ENCODE measurements around the gene SLC4A8. TPM values are rescaled to one million over a fixed set of nuclear protein-coding genes. Genes with fewer than 3 reads are reported as not detected.
A peak's percentile ranks its signal among the peaks of the same experiment; 100 is the strongest.

Gene SLC4A8
- total RNA-seq, 2 donors from 2014 or later: 0.50 to 10.5 TPM

DNA sequence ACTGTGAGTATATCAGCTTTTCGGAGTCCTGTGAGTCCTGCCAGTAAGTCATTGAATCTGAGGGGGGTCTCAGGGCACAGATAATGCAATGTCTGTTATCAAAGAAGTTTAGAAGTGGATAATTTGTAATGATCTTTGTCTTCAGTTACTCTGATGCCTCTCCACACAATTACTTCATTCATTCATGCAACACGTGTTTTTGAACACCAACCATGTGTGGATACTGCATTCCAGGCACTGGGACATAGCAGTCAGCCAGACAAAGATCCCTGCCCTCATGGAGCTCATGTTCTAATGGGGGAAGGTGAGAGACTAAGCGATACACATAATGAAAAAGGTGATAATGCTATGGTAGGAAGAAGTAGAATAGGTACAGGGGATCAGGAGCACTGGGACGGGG, 105.6 kb downstream of the SLC4A8 start:
- Histone ChIP-seq H3K27me3 (replicated peaks; ENCODE audit: insufficient read depth) (peaks cover 6% of the 10 kb centered on the region), H3K4me3 (no peak overlapping the region)
- WGBS: 97% methylated on average over 4 of the region's 4 CpGs

DNA sequence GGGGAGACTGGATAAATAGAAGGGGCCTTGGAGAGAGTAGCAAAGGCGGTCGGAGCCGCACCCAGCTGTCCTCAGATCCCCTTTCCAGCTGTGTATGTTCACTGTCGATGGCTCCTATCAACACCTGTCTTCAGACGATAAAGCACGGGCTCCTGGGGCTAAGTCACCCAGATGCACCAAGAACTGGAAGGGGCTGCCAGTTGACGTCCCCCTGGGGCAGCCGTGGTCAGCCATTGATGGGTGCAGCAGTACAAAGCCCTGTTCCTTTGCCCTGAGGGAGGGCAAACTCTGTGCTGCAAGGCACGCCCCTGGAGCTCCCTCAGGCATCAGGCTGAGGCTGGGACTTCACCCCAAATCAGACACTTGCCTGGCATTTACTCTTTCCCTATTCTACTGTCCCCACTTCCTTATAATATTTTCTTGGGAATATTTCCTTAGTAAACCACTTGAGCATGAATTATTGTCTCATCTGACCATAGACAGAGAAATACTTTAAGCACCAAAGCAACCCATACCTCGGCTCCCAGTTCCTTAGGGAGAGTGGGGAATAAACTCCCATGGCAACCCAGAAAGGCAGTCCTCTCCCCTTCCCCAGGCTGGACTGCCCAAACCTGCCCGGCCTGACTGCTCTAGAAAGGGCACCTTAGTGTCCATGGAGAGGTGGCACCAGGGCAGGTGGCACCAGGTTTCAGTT, 106.8 kb downstream of the SLC4A8 start:
- Histone ChIP-seq H3K9me3 (no peaks in the 10 kb centered on the region), H3K4me3 (no peak overlapping the region), H3K4me1 (replicated peaks) (no peaks in the 10 kb centered on the region), H3K27me3 (replicated peaks; ENCODE audit: insufficient read depth) (peaks cover 6% of the 10 kb centered on the region), H3K36me3 (no peaks in the 10 kb centered on the region), H3K27ac (no peak overlapping the region)
- no peak for DNase-seq (ENCODE audit: low spot score)
- WGBS: 59% methylated on average over 11 of the region's 11 CpGs
- TF ChIP-seq, protein P1, sequence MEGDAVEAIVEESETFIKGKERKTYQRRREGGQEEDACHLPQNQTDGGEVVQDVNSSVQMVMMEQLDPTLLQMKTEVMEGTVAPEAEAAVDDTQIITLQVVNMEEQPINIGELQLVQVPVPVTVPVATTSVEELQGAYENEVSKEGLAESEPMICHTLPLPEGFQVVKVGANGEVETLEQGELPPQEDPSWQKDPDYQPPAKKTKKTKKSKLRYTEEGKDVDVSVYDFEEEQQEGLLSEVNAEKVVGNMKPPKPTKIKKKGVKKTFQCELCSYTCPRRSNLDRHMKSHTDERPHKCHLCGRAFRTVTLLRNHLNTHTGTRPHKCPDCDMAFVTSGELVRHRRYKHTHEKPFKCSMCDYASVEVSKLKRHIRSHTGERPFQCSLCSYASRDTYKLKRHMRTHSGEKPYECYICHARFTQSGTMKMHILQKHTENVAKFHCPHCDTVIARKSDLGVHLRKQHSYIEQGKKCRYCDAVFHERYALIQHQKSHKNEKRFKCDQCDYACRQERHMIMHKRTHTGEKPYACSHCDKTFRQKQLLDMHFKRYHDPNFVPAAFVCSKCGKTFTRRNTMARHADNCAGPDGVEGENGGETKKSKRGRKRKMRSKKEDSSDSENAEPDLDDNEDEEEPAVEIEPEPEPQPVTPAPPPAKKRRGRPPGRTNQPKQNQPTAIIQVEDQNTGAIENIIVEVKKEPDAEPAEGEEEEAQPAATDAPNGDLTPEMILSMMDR (IDR thresholded peaks at IDR 0.05): no peak
- TF ChIP-seq POLR2A (IDR thresholded peaks at IDR 0.05): no peak
- TF ChIP-seq POLR2AphosphoS5 (IDR thresholded peaks at IDR 0.05): no peak
- intact Hi-C loops (cut with DNase I): loop anchor here (5.0 to 10.0 kb wide), 2 partner anchors 109 to 267 kb away; partner anchors contain the start of gene SLC4A8

More for the DNA sequence above, 105.6 kb downstream of the SLC4A8 start:
- no peak for TF ChIP-seq POLR2AphosphoS5 (IDR thresholded peaks at IDR 0.05)
- TF ChIP-seq, protein P1 (IDR thresholded peaks at IDR 0.05): no peak
- TF ChIP-seq POLR2A (IDR thresholded peaks at IDR 0.05): no peak
- Histone ChIP-seq H3K27ac (no peak overlapping the region), H3K4me1 (replicated peaks) (no peaks in the 10 kb centered on the region), H3K9me3 (no peaks in the 10 kb centered on the region), H3K36me3 (no peaks in the 10 kb centered on the region)
- DNase-seq (ENCODE audit: low spot score): no peak
- intact Hi-C loops (cut with DNase I): loop anchor here (5.0 to 10.0 kb wide), 2 partner anchors 108 to 265 kb away; partner anchors contain the start of gene SLC4A8

DNA sequence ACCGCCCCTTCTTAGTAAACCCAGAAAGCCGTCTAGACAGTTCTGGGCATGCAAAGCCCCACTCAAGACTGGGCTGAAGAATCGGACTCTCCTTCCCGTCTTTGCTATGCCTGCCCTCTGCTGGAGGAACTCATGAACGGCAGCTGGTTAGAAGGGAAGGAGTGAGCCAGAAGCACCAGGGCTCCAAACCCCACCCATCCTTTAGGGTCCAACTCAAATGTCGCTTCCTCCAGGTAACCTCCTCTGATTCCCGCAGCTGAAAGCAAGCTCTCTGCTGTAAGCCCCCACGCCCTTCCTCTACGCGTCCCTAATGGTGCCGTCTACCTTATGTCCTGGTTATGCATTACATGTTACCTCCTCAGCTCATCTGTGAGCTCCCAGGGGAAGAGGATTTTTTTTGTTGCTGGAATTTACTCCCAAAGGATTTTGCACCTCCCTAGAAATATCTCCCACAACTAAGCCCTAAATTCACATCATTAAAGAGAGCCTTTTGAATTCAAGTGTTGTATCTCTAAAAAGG, 107.4 kb downstream of the SLC4A8 start:
- Histone ChIP-seq H3K36me3 (no peaks in the 10 kb centered on the region), H3K4me1 (replicated peaks) (no peaks in the 10 kb centered on the region), H3K4me3 (no peak overlapping the region), H3K27ac (no peak overlapping the region), H3K27me3 (replicated peaks; ENCODE audit: insufficient read depth) (peaks cover 6% of the 10 kb centered on the region), H3K9me3 (no peaks in the 10 kb centered on the region)
- 3% methylated on average over 11 of the region's 11 CpGs for WGBS
- DNase-seq (ENCODE audit: low spot score): peak; percentile 68
- intact Hi-C loops (cut with DNase I): loop anchor here (5.0 to 10.0 kb wide), 2 partner anchors 110 to 267 kb away; partner anchors contain the start of gene SLC4A8
- TF ChIP-seq POLR2A (IDR thresholded peaks at IDR 0.05) (no peak), POLR2AphosphoS5 (IDR thresholded peaks at IDR 0.05) (no peak)
- TF ChIP-seq, protein P1 (IDR thresholded peaks at IDR 0.05): peak; percentile 61 to 86 (median 67)

DNA sequence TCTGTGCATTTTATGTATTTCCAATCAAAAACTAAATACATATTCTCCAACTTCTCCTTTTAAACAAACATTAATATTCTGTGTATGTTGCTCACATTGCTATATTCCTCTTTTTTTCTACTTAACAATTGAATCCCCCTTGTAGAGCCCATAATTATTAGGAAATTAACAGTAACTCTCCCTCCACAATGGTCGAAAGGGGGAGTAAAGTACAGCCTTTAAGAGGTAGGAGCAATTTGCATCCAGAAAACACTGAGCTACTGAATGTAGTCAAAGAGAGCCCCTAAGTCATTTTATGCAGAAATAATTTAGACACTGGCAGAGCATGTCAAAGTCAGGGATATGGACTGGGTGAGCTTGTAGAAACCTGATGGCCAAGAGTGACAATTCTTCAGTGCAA, 109.2 kb downstream of the SLC4A8 start:
- Histone ChIP-seq H3K4me3 (no peak overlapping the region), H3K27ac (no peak overlapping the region), H3K9me3 (no peaks in the 10 kb centered on the region), H3K4me1 (replicated peaks) (no peaks in the 10 kb centered on the region), H3K36me3 (no peaks in the 10 kb centered on the region), H3K27me3 (replicated peaks; ENCODE audit: insufficient read depth) (peaks cover 8% of the 10 kb centered on the region)
- no peak for TF ChIP-seq POLR2A (IDR thresholded peaks at IDR 0.05)
- TF ChIP-seq POLR2AphosphoS5 (IDR thresholded peaks at IDR 0.05): no peak
- TF ChIP-seq, protein P1 (IDR thresholded peaks at IDR 0.05): no peak
- intact Hi-C loops (cut with DNase I): loop anchor here (5.0 to 10.0 kb wide), 2 partner anchors 111 to 269 kb away; partner anchors contain the start of gene SLC4A8
- 13% methylated on average over 1 of the region's 1 CpG for WGBS
- DNase-seq (ENCODE audit: low spot score): no peak
